Astrocyte of the cerebellum (primary cell): Measurements from ENCODE around the gene KRT27.
A peak's percentile ranks its signal among the peaks of the same experiment; 100 is the strongest.
"Not testable (repeated sequence)": the region's sequence is repeated elsewhere in the genome, so short reads cannot be mapped to it uniquely, and the experiment has no call there.

Experiments
- DNase-seq: peaks from one replicate; pipeline ENCODE4 v3.0.0-alpha.2; 2011; ENCODE audit warnings: low read depth
- H3K4me3 ChIP-seq: 2 replicates; pipeline ENCODE4 v1.5.1; 2011; ENCODE audit warnings: mild to moderate bottlenecking, low read depth, low read length, moderate library complexity
- in situ Hi-C: cut with HindIII; loops from 2 replicates; pipeline ENCODE4 v1.10.0; 2017; ENCODE audit warnings: low sequenced_read_pairs
- TF ChIP-seq, protein P1 (sequence below): IDR thresholded peaks from 2 replicates; pipeline ENCODE4 v1.5.1; 2012; ENCODE audit warnings: low read length, low read depth, moderate library complexity, mild to moderate bottlenecking; ENCODE audit errors: missing control alignments

Gene KRT27

DNA sequence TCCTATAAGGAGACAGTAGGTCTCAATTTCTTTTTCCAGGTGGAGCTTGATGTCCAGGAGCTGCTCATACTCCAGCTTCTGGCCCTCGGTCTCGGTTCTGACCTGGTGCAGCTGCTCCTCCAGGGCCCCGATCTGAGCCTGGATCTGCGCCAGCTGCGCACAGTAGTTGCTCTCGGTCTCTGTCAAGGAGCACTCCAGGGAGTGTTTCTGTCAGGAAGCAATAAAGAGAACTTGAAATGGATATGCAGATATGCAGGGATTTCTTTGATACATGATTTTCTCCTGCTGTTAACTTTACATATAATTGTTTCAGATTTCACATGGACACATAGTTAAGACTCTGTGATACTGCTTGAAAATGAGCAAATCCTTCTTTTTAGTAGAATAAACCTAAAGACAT lies 32.0 kb downstream of the KRT27 start:
- H3K4me3 ChIP-seq = no peak overlapping the region
- TF ChIP-seq, protein P1, sequence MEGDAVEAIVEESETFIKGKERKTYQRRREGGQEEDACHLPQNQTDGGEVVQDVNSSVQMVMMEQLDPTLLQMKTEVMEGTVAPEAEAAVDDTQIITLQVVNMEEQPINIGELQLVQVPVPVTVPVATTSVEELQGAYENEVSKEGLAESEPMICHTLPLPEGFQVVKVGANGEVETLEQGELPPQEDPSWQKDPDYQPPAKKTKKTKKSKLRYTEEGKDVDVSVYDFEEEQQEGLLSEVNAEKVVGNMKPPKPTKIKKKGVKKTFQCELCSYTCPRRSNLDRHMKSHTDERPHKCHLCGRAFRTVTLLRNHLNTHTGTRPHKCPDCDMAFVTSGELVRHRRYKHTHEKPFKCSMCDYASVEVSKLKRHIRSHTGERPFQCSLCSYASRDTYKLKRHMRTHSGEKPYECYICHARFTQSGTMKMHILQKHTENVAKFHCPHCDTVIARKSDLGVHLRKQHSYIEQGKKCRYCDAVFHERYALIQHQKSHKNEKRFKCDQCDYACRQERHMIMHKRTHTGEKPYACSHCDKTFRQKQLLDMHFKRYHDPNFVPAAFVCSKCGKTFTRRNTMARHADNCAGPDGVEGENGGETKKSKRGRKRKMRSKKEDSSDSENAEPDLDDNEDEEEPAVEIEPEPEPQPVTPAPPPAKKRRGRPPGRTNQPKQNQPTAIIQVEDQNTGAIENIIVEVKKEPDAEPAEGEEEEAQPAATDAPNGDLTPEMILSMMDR = no peak
- no peak for DNase-seq
- in situ Hi-C loops = no loop called here

DNA sequence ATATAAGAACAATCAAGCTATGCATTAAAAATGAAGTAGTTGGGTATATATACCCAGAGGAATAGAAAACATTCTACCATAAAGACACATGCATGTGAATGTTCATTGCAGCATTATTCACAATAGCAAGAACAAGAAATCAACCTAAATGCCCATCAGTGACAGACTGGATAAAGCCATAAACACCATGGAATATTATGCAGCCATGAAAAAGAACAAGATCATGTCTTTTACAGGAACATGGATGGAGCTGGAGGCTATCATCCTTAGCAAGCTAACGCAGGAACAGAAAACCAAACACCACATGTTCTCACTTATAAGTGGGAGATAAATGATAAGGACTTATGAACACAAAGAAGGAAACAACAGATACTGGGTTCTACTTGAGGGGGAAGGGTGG lies 33.7 kb downstream of the KRT27 start:
- H3K4me3 ChIP-seq, in situ Hi-C loops, DNase-seq: not testable (repeated sequence)

DNA sequence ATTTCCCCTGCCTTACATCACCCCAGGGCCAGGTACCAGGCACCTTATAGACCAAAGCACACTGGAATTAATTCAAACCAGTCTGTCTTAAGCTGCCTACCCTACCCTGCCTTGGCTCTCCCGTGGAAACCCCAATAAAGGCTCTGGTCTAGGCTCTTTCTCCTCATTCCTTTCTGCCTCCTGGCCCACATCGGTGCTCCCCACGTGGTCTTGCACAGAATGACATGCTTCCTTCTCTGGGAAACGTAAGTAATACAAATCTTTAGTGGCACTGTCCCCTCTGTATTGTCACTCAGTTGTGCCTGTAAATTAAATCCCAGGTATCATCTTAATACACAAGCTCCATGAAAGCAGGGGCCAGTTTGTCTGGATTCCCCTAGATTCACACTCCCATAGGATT lies 43.8 kb downstream of the KRT27 start:
- no peak overlapping the region for H3K4me3 ChIP-seq
- in situ Hi-C loops = no loop called here
- no peak for DNase-seq
- TF ChIP-seq, protein P1 = no peak

DNA sequence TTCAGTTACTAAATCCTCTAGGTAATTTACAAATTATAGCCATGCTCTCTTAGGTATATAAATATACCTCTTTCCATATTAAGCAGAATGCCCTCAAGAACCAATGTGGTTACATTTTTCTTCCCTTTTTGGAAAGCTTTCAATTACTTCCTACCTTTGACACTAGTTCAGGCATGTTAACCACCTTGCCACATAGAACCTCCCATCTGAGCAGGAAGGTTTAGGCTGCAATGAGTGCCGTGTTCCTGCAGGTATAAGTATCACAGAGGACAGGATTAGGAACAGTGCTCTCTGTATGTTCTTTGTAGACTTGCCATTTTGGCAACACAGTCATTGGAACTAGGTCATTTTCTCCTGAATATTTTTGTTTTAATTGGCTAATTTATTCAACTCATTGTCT lies 47.3 kb downstream of the KRT27 start:
- TF ChIP-seq, protein P1 = no peak
- no peak overlapping the region for H3K4me3 ChIP-seq
- in situ Hi-C loops = no loop called here
- no peak for DNase-seq

DNA sequence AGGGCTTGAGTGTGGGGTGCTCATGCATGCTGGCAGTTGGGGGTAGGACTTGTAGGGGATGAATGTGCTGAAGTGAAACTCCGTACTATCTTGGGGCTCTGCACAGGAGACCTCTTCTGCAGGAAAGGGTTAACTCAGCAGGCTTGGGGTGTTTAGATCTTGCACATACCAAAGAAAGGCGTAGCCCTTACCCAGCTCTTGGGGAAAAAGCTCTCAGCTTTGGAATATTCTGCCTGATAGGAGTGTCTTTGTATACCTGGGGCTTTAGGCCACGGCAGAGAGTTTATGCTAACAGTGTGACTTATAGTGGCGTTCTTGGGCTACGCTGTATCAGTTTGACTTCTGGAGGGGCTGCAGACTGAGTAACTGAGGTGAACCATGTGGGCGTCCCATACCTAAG lies 48.3 kb downstream of the KRT27 start:
- no peak overlapping the region for H3K4me3 ChIP-seq
- in situ Hi-C loops = no loop called here
- TF ChIP-seq, protein P1 = no peak
- DNase-seq = no peak

DNA sequence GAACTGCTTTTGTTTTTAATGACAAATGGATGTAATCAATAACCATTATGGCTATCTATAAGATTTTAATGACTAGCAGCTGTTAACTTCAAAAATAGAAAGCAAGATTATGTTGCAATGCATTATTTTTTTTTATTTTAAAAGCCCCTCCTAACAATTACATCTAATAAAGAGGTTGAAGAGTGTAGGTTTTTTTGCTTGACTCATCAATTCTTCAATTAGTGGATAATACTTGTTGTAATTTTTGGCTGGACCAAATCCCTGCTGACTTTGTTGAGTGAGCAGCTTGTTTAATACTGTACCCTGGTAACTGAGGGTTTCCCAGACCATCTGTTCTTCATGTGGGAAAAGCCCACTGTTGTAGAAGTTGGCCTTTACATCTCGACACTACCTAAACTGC lies 51.4 kb downstream of the KRT27 start:
- no peak overlapping the region for H3K4me3 ChIP-seq
- no peak for DNase-seq
- TF ChIP-seq, protein P1 = no peak
- in situ Hi-C loops = no loop called here

DNA sequence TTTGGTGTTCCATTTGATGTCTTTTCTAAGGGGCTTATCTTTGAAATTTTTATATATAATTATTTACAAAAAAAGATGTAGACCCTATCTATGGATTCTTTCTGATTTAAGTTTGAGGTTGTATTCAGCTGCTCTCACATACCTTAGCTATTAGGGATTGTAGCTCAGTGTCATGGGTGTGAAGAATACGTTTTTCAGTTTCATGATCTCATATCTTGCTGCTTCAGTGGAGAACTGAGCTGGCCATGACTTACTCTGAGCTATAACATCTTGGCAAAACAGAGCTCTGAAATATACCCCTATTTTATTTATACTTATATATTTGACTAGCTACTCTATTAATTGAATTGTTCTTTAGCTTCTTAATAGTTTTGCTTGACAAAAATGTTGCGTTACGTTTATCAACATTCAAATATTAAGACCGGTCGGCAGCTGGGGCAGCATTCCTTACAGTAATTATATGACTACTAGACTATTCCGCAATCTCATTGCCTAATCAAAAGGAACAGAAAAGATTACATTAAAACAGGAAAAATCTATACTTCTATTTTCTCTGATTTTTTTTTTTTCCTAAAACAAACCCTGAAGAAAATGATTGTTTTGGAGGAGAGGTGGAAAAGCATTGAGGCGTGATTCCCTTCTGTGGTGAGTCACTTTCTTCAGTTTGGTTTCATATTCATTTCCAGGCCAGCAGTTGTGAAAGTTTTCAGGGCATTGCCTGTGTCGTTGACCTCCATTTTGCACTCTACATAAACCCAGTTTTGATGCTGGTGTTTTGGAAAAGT lies 54.7 kb downstream of the KRT27 start:
- peak; percentile 74 for DNase-seq
- TF ChIP-seq, protein P1 = no peak
- H3K4me3 ChIP-seq = no peak overlapping the region
- in situ Hi-C loops = no loop called here
